Skeletal muscle satellite cell (primary cell): ENCODE measurements around the gene CCDC177.
"Not testable (repeated sequence)": the region's sequence is repeated elsewhere in the genome, so short reads cannot be mapped to it uniquely, and the experiment has no call there.

Source experiments
- H3K27me3 ChIP-seq: 2 replicates; pipeline ENCODE4 v1.7.0; 2013; ENCODE audit warnings: low read length; ENCODE audit not compliant: control insufficient read depth, insufficient read depth
- H3K36me3 ChIP-seq: 2 replicates; pipeline ENCODE4 v1.7.0; 2013; ENCODE audit warnings: mild to moderate bottlenecking, control low read depth, low read length; ENCODE audit not compliant: insufficient read depth
- H3K4me1 ChIP-seq: 2 replicates; pipeline ENCODE4 v1.7.0; 2013; ENCODE audit warnings: low read length; ENCODE audit not compliant: control insufficient read depth, insufficient read depth
- H3K4me2 ChIP-seq: 2 replicates; pipeline ENCODE4 v1.7.0; 2013; ENCODE audit warnings: mild to moderate bottlenecking, low read length
- H3K4me3 ChIP-seq: 2 replicates; pipeline ENCODE4 v1.7.0; 2013; ENCODE audit warnings: low read length
- H3K9ac ChIP-seq: 2 replicates; pipeline ENCODE4 v1.7.0; 2013; ENCODE audit warnings: mild to moderate bottlenecking, low read depth, low read length, moderate library complexity
- H3K9me3 ChIP-seq: replicated peaks from 2 replicates; pipeline ENCODE4 v1.7.0; 2013; ENCODE audit warnings: mild to moderate bottlenecking, control low read depth, low read length

The CCDC177 gene

DNA sequence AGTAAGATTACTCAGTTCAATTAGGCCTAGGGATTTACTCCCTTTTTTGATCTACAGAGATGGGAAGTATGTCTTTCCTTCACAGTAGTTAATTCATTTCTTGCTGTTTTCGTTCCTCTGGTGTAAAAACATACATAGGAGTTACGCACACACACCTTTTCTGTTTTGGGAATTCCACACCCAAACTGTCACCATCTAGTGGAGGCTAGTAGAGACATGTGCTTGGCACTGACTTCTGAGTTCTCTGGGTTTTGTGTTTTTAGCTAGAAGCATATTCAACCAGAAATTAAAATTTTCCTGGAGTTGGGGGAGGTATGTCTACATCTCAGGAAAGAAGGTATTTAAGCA, 38.1 kb upstream of the CCDC177 start:
- Histone ChIP-seq H3K4me1 (peaks cover 42% of the 10 kb centered on the region), H3K4me3 (peak overlapping the region; percentile 89), H3K27me3 (no peaks in the 10 kb centered on the region), H3K36me3 (no peaks in the 10 kb centered on the region), H3K9me3 (no peaks in the 10 kb centered on the region), H3K4me2 (peak overlapping the region; percentile 91), H3K9ac (peak overlapping the region; percentile 92)

GRCh38 chr14:69612014-69612782, 37.5 kb upstream of the CCDC177 start:
- Histone ChIP-seq H3K27me3 (no peaks in the 10 kb centered on the region), H3K9ac (peak overlapping the region; percentile 92), H3K36me3 (no peaks in the 10 kb centered on the region), H3K9me3 (no peaks in the 10 kb centered on the region), H3K4me2 (peak overlapping the region; percentile 91), H3K4me3 (peak overlapping the region; percentile 89), H3K4me1 (peaks cover 42% of the 10 kb centered on the region)

DNA sequence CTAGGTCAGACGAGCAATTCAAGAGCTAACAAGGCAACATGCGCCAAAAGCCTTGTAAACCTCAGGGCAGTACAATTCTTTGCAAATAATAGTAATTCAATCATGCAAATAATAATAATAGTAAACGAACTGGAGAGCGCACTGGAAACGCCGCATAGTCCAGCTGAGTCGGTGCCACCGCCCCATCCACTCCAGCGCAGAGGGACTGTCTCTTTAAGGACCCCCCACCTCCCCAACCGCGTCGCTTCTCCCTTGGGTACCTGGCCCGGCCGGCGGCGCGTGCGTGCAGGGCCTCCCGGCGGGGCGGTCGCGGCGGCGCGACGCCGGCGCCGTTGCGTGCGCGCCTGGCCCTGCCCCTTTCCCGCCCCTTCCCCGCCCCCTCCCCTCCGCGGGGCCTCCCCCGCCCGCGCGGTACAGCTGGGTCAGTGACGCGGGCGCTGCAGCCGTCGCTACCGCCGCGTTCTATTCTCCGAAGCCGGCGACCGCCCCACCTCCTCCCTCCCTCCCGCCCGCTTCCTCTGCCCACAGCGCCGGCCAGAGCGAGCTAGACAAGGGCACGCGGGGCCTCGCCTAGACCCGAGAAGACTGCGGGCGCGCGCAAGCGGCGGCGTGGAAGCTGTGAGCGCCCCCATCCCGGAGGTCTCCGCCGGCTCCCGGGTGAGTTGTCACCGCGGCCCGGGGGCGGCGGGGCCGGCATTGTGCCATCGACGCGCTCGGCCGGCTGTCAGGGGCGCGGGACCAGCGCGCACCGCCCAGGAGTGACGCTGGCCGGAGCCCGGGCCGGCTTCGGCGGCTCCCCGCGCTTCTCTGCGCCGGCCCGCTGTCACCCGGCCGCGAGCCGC, 36.7 kb upstream of the CCDC177 start, which contains the start of gene SUSD6:
TSS of gene SUSD6 (plus strand) at position 425 of the 842 bp plus-strand sequence. CDS start 46,997 bp downstream, outside the sequence.
- peak within 1 kb of the TSS; percentile 92 for H3K9ac ChIP-seq

GRCh38 chr14:69610874-69611171, 36.2 kb upstream of the CCDC177 start:
- H3K4me2 ChIP-seq: peak overlapping the region; percentile 85
- peak overlapping the region; percentile 79 for H3K4me3 ChIP-seq
- H3K36me3 ChIP-seq: no peaks in the 10 kb centered on the region
- no peaks in the 10 kb centered on the region for H3K27me3 ChIP-seq
- H3K4me1 ChIP-seq: peaks cover 30% of the 10 kb centered on the region
- H3K9me3 ChIP-seq: no peaks in the 10 kb centered on the region
- peak overlapping the region; percentile 80 for H3K9ac ChIP-seq

More for the DNA sequence above, 36.7 kb upstream of the CCDC177 start, which contains the start of gene SUSD6:
- Histone ChIP-seq H3K36me3 (no peaks in the 10 kb centered on the region), H3K27me3 (no peaks in the 10 kb centered on the region), H3K4me2 (peak within 1 kb of the TSS; percentile 91), H3K4me3 (peak within 1 kb of the TSS; percentile 89), H3K4me1 (peaks cover 36% of the 10 kb centered on the region), H3K9me3 (no peaks in the 10 kb centered on the region)

GRCh38 chr14:69610020-69610873, 35.6 kb upstream of the CCDC177 start:
- Histone ChIP-seq H3K27me3 (no peaks in the 10 kb centered on the region), H3K9me3 (no peaks in the 10 kb centered on the region), H3K36me3 (no peaks in the 10 kb centered on the region), H3K4me1 (peaks cover 24% of the 10 kb centered on the region), H3K4me2 (peak overlapping the region; percentile 85), H3K4me3 (peak overlapping the region; percentile 79), H3K9ac (peak overlapping the region; percentile 80)

DNA sequence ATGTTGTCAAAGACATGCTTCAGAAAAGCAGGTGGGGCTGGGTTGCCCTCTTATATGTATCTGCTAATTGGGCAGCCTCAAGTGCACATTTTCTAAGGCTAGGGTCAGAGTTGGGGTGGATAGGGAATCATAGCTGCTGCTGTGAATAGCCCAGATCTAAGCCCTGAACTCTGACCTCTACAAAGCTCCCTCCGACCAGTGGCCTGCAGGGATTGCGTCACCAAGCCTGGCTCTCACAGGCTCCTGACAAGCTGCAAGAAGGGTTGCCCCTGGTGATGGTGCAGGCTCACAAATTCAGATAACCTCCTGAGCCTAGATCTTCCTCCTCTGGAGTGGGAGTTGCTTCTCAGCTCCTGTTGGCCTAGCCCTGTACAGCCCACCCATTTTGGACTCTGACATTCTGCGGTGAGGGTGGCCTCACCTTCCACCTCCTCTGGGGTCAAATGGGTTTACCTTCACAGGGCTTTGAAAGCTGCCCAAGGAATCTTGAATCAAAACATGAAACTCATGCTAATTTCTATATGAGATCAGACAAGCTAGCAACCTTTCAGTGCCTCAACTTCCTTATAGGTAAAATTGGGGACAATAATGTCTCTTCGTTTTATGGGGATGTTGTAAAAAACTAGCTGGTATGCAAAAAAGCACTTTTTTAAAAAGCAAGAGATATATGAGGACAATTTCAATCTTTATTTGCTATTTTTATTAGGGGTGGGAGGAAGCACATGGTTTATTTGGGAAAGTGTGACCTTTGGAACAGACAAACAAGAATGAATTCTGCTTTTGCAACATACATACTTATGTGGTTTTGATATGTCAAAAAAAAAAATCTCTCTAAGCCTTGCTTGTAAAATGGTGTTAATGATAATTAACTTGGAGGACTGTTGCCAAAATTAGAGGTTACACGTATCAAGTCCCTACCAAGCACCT, 31.9 kb upstream of the CCDC177 start:
- H3K27me3 ChIP-seq: no peaks in the 10 kb centered on the region
- no peaks in the 10 kb centered on the region for H3K9me3 ChIP-seq
- H3K36me3 ChIP-seq: no peaks in the 10 kb centered on the region
- no peak overlapping the region for H3K9ac ChIP-seq
- H3K4me2 ChIP-seq: no peak overlapping the region
- peaks cover 9% of the 10 kb centered on the region for H3K4me1 ChIP-seq
- H3K4me3 ChIP-seq: no peak overlapping the region

DNA sequence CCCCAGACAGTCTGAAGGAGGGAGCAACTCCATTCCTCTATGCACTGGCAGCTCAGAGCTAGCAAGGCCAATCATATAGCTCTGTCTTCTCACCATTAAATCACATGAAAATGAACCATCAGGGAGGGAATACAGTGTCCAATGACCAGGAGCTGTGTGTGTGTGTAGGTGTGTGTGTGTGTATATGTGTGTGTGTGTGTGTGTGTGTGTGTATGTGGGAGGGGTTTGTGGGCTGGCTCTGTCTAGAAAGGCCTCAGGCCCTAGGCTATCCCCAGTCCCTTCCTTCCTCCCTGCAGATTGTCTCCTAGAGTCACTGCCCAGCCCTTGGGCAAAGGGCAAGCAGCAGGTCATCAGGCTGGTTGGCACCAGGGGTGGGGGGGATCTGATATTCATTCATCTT, 31.1 kb upstream of the CCDC177 start:
- Histone ChIP-seq H3K4me3 (no peak overlapping the region), H3K27me3 (no peaks in the 10 kb centered on the region), H3K9ac (no peak overlapping the region), H3K9me3 (no peaks in the 10 kb centered on the region), H3K4me2 (no peak overlapping the region), H3K4me1 (peaks cover 8% of the 10 kb centered on the region), H3K36me3 (no peaks in the 10 kb centered on the region)

DNA sequence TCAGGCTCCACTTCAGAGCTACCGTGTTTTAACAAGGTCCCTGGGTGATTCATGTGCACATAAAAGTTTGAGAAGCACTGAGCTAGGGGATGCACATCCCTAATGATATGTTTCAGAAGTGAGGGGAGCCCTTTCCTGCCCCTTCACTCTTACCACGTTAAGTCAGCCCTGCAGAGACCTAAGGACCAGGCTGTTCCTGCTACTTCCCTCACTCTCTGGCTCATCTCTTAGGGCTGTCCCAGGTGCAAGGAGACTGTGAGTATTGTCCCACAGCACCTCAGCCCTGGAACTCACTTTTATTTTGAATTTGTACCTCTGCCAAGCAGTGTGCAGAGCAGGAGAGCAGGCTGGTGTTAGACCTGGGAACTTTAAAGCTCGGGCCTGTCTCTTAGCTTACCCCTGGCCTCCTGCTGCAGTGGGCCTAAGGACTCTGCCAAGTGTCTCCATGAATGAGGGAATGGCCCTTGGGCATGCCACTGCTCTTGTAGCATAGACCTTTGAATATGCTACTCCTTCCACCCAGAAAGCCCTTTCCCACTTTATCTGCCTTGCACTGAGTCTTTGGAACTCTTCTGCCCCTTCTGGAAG, 25.7 kb upstream of the CCDC177 start:
- Histone ChIP-seq H3K36me3 (no peaks in the 10 kb centered on the region), H3K9ac (no peak overlapping the region), H3K27me3 (peaks cover under 1% of the 10 kb centered on the region), H3K9me3 (no peaks in the 10 kb centered on the region), H3K4me3 (no peak overlapping the region), H3K4me2 (no peak overlapping the region), H3K4me1 (no peaks in the 10 kb centered on the region)

- H3K4me2 ChIP-seq, H3K27me3 ChIP-seq, H3K4me1 ChIP-seq, H3K36me3 ChIP-seq, H3K9ac ChIP-seq, H3K4me3 ChIP-seq, H3K9me3 ChIP-seq: not testable (repeated sequence)
Measured at GRCh38 chr14:69599431-69599830, 24.8 kb upstream of the CCDC177 start.

- H3K9me3 ChIP-seq: no peaks in the 10 kb centered on the region
- no peak overlapping the region for H3K4me3 ChIP-seq
- H3K4me2 ChIP-seq: no peak overlapping the region
- peaks cover 14% of the 10 kb centered on the region for H3K27me3 ChIP-seq
- H3K36me3 ChIP-seq: no peaks in the 10 kb centered on the region
- H3K4me1 ChIP-seq: no peaks in the 10 kb centered on the region
- no peak overlapping the region for H3K9ac ChIP-seq
Measured at GRCh38 chr14:69595336-69595735, 20.7 kb upstream of the CCDC177 start.
